Measurements from ENCODE around the gene SLC4A2.

- TF ChIP-seq CTCF (IDR thresholded peaks at IDR 0.05; ENCODE audit: low read length): no peak
- no peak for TF ChIP-seq EZH2 (optimal IDR thresholded peaks at IDR 0.05; ENCODE audit: low read depth, low read length)
Observed at GRCh38 chr7:151114151-151115090, 55.0 kb downstream of the SLC4A2 start.

All from MM.1S (cell line).